GM15510 (cell line): ENCODE measurements around the gene NKX2-4.

ENCODE experiments used
- POLR2A ChIP-seq: IDR thresholded peaks from 3 replicates; pipeline ENCODE4 v1.6.1; 2011; ENCODE audit warnings: borderline replicate concordance; ENCODE audit not compliant: insufficient read length; ENCODE audit errors: extremely low read depth

NKX2-4 gene

DNA sequence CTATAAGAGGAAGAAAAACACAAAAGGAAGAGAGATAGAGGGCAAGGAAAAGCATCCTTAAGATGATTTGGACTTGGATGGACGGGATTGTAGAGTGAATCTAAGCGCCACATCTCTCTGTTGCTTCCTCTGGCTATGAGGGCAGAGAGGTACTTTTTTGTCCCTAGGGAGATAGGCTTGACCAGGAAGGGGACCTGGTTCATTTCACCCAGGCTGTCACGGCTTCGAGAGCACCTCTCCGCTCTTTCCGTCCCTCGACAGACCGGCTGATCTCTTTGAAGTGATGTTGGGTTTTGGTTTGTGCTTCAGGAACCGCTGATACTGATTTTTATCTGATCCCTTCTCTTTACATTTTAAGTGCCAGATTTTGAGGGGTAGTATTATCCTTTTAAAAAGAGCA is 19.6 kb downstream of the NKX2-4 start:
- no peak for TF ChIP-seq POLR2A

- no peak for TF ChIP-seq POLR2A
Observed at GRCh38 chr20:21376626-21377025, 20.7 kb downstream of the NKX2-4 start.

DNA sequence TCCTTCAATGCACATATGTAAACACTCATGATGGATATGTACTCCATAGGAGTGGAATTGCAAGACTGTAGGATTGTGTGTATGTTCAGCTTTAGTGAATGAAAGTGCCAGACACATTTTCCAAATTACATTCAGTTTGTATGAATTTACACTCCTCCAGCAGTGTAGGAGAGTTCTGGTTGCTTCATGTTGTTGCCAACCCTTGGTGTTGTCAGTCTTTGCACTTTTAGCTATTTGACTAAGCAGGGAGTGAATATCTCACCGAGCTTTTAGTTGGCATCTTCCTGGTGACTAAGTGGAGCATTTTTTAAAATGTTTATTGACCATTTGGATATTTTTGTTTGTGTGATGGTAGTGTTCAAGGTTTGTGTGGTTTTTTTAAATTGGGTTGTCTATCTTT is 23.9 kb downstream of the NKX2-4 start:
- TF ChIP-seq POLR2A, result no peak

DNA sequence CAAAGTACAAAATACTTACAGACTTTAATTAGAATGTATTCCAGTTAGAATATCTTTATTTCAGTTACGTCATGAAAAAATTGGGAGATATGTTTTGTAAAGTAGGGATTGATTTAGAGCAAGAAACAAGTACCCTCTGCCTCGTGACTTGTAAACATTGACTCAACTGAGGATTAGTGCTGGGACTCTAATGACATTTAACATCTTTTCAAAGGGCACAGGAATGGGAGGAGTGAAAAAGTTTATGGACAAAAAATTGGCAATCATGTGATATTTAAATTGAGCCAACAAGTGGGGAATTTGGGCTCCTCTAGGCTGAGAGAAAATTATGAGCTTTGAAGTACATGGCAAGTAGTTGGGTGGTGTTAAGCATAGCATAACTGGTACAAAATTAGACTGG is 25.3 kb downstream of the NKX2-4 start:
- no peak for TF ChIP-seq POLR2A

GRCh38 chr20:21371193-21371592 is 26.1 kb downstream of the NKX2-4 start:
- TF ChIP-seq POLR2A, result no peak

DNA sequence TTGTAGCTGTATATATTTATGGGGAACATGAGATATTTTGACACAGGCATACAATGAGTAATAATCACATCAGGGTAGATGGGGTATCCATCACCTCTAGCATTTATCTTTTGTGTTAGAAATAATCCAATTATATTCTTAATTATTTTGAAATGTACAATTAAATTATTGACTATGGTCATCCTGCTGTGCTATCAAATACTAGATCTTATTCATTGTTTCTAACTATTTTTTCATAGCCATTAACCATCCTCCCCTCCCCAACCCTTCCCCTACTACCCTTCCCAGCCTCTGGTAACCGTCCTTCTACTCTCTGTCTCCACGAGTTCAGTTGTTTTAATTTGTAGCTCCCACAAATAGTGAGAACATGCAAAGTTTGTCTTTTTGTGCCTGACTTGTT is 28.5 kb downstream of the NKX2-4 start:
- no peak for TF ChIP-seq POLR2A

- TF ChIP-seq POLR2A, result no peak
Observed at GRCh38 chr20:21365771-21366170, 31.6 kb downstream of the NKX2-4 start.

DNA sequence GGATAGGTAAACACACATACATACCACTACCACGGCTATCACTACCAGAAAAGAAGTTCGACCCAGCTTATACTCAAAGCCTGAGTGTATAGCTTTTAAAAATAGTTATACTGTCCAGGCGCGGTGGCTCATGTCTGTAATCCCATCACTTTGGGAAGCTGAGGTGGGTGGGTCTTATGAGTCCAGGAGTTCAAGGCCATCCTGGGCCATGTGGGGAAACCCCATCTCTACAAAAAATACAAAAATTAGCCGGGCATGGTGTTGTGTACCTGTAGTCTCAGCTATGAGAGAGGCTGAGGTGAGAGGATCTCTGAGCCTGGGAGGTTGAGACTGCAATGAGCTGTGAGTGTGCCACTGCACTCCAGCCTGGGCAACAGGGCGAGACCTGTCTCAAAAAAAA is 32.9 kb downstream of the NKX2-4 start:
- TF ChIP-seq POLR2A, result no peak

DNA sequence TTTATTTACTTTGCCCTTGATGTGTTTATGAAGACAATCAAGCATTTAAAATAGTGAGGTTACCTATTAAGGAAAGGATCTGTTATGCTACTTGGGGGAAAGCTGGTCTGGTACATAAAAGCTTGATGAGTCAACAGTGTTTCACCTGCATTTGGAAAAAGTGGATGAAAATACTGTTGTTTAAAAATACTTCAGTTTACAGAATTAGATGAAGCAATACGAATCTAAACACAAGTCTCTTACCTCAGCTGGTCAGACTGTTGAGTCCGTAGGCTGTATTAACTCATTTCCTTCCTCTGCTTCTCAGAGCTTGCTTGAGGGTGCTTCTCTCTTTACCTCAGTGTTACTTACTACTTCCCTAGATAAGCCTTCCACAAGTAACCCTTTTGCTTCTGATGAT is 36.1 kb downstream of the NKX2-4 start:
- no peak for TF ChIP-seq POLR2A

GRCh38 chr20:21360705-21361104 is 36.6 kb downstream of the NKX2-4 start:
- TF ChIP-seq POLR2A, result no peak

- no peak for TF ChIP-seq POLR2A
Observed at GRCh38 chr20:21358737-21359136, 38.6 kb downstream of the NKX2-4 start.

GRCh38 chr20:21357844-21358243 is 39.5 kb downstream of the NKX2-4 start:
- TF ChIP-seq POLR2A, result no peak

GRCh38 chr20:21356386-21356785 is 40.9 kb downstream of the NKX2-4 start:
- TF ChIP-seq POLR2A, result no peak

GRCh38 chr20:21355981-21356380 is 41.3 kb downstream of the NKX2-4 start:
- no peak for TF ChIP-seq POLR2A

- TF ChIP-seq POLR2A, result no peak
Observed at GRCh38 chr20:21353236-21353635, 44.1 kb downstream of the NKX2-4 start.

DNA sequence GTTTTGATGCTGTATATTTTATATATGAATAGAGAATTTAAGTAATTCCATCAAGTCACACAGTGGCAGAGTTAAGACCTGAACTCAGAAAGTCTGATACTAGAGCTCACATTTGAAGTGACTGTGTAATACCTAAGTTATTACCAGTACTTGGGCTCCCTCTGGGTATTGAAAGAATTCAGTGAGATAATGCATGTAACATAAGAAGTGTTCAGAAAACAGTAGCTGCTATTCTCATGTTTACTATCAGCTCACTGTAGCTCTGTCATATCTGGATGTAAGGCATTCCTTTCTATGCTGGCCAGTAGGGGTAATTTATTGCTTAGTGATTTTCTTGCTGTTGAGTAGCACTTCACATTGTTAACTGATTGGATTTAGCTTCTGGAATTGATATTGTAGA is 44.6 kb downstream of the NKX2-4 start:
- TF ChIP-seq POLR2A, result no peak
